HG03045 (cell line): ENCODE measurements around the gene NSG1.
A peak's percentile ranks its signal among the peaks of the same experiment; 100 is the strongest.

Experiments used
- ATAC-seq: cut with Tn5 transposase; IDR thresholded peaks from one replicate; pipeline ENCODE4 v1.9.1; 2021; ENCODE audit warnings: mild to moderate bottlenecking, moderate library complexity; ENCODE audit not compliant: unreplicated experiment

NSG1 gene

GRCh38 chr4:4428966-4429875, 42.3 kb downstream of the NSG1 start:
- ATAC-seq, result no peak

DNA sequence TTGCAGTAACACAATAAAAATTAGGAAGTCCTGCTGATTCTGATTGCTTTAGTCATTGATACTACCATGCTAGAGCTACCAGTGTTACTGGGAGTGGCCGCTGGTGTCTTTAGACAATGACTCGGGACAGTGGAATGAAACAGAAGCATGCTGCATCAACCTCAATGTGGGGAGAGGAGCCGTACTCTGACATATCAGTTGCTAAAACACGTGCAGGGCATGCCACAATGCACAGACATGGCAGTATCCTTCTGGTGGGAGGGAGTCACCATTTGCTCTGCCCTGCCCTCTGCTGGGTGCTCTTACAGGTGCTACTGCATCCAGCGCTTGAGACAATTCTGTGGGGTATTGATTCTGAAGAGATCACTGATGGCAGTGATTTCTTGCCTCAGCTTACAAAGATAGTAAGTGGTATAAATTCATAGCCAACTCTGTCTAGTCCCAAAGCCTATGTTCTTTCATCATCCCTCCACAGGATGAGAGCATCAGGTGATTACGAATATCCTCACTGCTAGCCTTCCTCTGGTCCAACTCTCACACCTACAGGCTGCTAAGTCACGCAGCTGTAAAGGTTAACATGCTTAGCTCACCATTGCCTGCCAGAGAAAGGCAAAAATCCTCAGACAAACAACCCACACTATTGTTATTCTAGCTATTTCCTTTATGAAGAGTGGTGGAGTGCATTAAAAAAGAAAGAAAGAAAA, 43.7 kb downstream of the NSG1 start:
- peak; percentile 55 for ATAC-seq

GRCh38 chr4:4432341-4433125, 45.6 kb downstream of the NSG1 start:
- no peak for ATAC-seq

GRCh38 chr4:4433941-4434340, 47.0 kb downstream of the NSG1 start:
- no peak for ATAC-seq

DNA sequence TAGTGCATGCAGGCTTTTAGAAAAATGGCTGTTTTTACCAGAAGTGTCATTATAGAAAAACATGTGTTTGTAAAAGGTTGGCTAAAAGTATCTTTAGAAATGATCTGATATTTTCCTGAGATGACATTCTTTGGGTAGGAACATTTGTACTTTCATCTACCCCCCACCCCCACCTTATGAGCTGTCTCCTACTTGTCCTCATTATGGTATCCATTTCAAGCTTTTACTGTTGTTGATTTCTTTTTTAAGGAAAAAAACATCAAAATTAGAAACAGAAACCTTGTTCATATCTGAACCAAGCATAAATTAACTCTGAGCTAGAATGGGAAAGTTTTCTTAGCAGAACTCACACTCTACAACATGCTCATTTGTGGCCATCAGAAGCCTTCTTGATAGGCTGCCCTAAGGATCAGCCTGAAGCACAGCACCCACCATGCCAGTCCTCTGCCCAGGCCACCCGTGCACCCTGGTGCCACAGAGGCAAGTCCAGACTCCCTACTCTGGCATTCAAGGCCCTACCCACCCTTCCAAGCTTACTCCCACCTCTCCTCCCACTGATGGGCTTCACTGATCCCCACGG, 49.4 kb downstream of the NSG1 start:
- no peak for ATAC-seq

DNA sequence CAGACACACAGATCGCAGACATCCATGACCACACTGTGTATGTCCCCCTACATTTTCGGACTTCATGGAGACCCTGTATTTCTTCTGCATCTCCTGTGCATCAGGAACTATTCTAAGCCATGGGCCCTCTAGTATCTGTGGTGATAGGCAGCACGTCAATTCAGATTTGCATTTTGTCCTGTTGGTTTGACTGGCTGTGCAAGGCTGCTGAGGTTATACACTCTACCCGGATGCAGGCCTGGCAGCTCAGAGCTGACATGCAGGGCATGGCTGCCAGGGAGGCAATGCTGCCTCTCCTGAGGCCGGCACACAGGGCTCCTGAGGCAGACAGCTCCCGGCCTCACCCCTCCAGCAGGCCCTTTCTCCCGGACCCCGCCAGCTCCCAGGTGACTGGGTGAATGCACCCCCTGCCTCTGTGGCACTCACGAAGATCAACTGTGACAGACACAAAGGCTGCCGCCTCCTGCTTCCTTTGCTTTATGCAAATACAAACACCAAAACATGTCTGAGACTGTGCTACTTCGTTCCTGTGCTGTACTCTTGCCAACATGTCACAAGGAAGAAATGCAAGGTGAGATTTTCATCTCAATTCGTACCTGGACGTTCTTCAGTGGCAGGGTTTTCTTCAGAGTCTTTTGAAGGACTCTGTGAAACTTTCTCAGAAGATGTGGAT, 51.0 kb downstream of the NSG1 start:
- ATAC-seq, result no peak

- ATAC-seq, result no peak
Observed at GRCh38 chr4:4438891-4439290, 52.0 kb downstream of the NSG1 start.

- ATAC-seq, result no peak
Observed at GRCh38 chr4:4439782-4440181, 52.9 kb downstream of the NSG1 start.

DNA sequence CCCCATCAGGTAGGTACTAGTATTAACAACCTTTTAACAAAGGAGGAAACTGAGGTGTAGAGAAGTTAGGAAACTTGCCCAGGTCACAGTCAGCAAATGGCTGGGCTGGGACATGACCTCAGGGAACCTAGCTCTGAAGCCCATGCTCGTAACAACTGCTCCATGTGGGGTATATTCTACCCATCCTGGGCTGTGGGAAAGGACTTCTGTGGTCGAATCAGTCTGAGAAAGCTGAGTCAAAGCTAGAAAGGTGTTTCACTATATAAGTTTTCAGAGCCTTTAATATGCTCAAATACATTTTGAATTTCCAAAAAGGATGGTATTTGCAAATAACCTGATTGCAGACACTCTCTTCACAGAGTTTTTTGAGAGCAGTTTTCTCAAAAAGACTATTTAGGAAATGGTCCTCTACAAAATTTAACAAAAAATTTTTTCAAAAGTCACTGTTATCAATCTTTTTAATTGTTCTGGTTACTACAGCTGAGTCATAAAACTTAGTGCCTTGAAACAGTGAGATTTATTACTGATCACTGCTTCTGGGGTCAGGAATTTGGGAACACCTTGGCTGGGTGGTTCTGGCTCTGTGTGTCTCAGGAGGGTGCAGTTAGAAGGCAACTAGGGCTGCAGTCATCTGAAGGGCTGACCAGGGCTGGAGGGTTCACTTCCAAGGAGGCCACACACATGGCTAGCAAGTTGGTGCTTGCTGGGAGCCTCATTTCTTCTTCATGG, 53.6 kb downstream of the NSG1 start:
- no peak for ATAC-seq

- no peak for ATAC-seq
Observed at GRCh38 chr4:4443821-4444220, 56.9 kb downstream of the NSG1 start.

- no peak for ATAC-seq
Observed at GRCh38 chr4:4446434-4446833, 59.5 kb downstream of the NSG1 start.

- ATAC-seq, result peak; percentile 61
Observed at GRCh38 chr4:4455210-4455865, 68.4 kb downstream of the NSG1 start.

DNA sequence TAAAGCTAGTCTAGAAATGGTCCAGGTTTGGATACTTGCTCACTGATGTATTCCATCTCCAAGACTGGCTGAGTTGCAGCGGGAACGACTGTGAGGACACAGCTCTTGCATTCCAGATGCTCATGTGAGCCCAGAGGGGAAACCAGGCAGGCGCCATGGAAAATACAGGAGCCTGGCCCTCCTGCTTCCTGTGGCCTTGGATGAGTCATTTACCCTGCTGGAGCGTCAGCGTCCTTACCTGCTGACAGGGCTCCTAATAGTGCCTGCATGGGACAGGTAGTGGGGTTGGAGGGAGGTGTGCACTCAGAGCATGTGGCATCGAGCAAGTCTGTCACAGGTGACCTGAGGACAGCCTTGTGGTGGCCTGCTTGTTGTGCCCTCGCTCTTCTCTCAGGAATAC, 69.4 kb downstream of the NSG1 start:
- ATAC-seq, result no peak

DNA sequence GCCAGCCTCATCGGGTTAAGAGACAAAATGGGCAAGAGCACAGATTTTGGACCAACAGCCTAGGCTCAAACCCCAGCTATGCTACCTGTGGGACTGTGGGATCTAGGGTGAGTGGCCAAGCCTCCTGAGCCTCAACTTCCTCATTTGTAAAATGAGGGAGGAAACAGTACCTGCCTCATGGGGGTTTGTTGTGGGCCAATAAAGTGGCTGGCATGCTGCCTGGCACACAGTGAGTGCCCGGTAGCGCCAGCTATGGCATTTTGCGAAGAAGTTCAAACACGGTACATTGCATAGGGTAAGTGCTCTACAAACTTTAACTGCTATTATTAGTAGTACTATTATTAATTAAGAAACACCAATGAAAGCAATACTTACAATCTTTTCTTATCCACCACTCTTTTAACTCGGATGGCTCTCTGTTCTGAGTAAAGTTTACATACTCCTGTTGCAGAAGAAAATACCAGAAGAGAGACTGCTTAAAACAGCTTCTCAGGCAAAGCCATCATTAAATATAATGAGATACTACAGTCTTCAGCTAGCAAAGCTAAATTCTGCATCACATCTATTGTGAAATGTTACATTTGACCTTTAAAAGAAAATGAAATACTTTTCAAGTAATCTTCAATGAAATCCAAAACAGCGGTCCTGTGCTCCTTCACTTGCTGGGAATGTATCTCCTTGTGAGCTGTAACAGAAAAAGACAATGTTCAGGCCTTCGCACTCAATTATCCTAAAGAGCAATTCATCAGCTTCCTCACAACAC, 70.1 kb downstream of the NSG1 start:
- ATAC-seq, result no peak

- no peak for ATAC-seq
Observed at GRCh38 chr4:4457803-4458553, 71.1 kb downstream of the NSG1 start.

GRCh38 chr4:4459181-4459580, 72.3 kb downstream of the NSG1 start:
- no peak for ATAC-seq

GRCh38 chr4:4460759-4461158, 73.9 kb downstream of the NSG1 start:
- ATAC-seq, result no peak

GRCh38 chr4:4461178-4461577, 74.3 kb downstream of the NSG1 start:
- no peak for ATAC-seq
